Tibial artery (tissue), 4 donors: ENCODE data around the gene DPP6.

ENCODE experiments used
- DNase-seq, 2 donors: peaks; one replicate each; pipeline ENCODE4 v3.0.0-alpha.2; 2019
- H3K27ac ChIP-seq, 2 donors: fragments of 200-600 bp; sonication (generic) in 1 of 2; 1 replicate in 1 of 2; 2 replicates in 1 of 2; pipeline ENCODE4 v1.5.1; 2018 to 2019; ENCODE audit warnings: mild to moderate bottlenecking in 1 of 2
- H3K27me3 ChIP-seq, 2 donors: fragments of 200-600 bp; sonication (generic) in 1 of 2; one replicate each; pipeline versions ENCODE4 v1.5.1 to v1.6.0; 2016 to 2019
- H3K36me3 ChIP-seq, 3 donors: fragments of 200-600 bp; sonication (generic) in 2 of 3; one replicate each; pipeline ENCODE4 v1.5.1; 2016 to 2019; ENCODE audit warnings: mild to moderate bottlenecking in 2 of 3
- H3K4me1 ChIP-seq, 4 donors: fragments of 200-600 bp; sonication (generic) in 2 of 4; 1 replicate in 3 of 4; 2 replicates in 1 of 4; pipeline ENCODE4 v1.5.1; 2016 to 2019
- H3K4me3 ChIP-seq, 2 donors: fragments of 200-600 bp; sonication (generic) in 1 of 2; 1 replicate in 1 of 2; 2 replicates in 1 of 2; pipeline ENCODE4 v1.5.1; 2018 to 2019; ENCODE audit warnings: mild to moderate bottlenecking in 2 of 2
- H3K9me3 ChIP-seq, 3 donors: fragments of 200-600 bp; sonication (generic) in 1 of 3; one replicate each; pipeline ENCODE4 v1.5.1; 2016 to 2019
- intact Hi-C: fragments of 100-400 bp; cut with DNase I; formaldehyde crosslinking; loops from one replicate; pipeline ENCODE4 v1.15.0; 2023; ENCODE audit warnings: low total_unique reads
- TF ChIP-seq, protein P1 (sequence below), 2 experiments: fragments of 200-600 bp in 1 of 2; fragments of 450-650 bp in 1 of 2; IDR thresholded peaks; one replicate each; pipeline ENCODE4 v1.5.1; 2017 to 2019; ENCODE audit warnings: antibody characterized with exemption in 2 of 2, mild to moderate bottlenecking in 1 of 2, moderate library complexity in 1 of 2

Gene DPP6

DNA sequence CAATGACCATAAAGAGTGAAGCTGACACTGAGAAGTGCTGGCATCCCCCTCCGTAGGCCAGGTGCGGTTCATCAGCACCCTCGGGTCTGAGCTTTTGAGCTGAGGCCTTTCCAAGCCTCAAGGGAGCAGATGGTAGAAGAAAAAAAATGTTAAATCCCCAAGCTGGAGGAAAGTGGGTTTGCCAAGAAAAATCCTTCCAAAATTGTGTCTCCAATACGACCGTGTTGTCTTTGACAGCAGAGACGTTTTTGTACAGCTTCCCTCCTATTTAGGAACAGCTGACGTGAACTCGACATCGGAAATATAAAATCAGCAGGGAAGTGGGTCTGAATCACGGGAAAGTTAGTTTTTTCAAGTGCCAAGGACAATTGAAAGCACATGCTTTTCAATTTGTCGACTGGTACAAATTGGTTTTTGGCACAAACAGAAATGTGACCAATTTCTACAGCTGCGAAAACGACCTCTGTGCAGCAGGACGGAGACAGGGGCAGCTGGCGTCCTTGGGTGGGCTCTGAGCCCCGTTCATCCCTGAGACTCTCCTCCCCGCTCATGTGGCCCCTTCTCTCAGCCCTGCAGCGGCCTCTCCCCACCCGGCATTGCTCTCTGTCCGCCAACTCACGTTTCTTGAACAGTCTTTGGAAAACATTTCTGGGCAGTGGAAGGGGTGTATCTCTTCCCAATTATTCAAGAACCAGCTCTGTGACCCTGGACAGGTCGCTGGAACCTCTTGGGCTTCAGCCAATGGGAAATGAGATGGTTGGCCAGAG lies 860.9 kb downstream of the DPP6 start:
- Histone ChIP-seq H3K36me3 (no peaks in the 10 kb centered on the region), H3K9me3 (peaks cover 0 to 7% (median 0%) of the 10 kb centered on the region in 3 donors), H3K4me1 (peaks cover 0 to 10% (median 4%) of the 10 kb centered on the region in 4 donors), H3K4me3 (no peak overlapping the region), H3K27me3 (peaks cover 0 to 54% of the 10 kb centered on the region in 2 donors), H3K27ac (no peak overlapping the region)
- DNase-seq = no peak
- intact Hi-C loops = no loop called here
- TF ChIP-seq, protein P1, sequence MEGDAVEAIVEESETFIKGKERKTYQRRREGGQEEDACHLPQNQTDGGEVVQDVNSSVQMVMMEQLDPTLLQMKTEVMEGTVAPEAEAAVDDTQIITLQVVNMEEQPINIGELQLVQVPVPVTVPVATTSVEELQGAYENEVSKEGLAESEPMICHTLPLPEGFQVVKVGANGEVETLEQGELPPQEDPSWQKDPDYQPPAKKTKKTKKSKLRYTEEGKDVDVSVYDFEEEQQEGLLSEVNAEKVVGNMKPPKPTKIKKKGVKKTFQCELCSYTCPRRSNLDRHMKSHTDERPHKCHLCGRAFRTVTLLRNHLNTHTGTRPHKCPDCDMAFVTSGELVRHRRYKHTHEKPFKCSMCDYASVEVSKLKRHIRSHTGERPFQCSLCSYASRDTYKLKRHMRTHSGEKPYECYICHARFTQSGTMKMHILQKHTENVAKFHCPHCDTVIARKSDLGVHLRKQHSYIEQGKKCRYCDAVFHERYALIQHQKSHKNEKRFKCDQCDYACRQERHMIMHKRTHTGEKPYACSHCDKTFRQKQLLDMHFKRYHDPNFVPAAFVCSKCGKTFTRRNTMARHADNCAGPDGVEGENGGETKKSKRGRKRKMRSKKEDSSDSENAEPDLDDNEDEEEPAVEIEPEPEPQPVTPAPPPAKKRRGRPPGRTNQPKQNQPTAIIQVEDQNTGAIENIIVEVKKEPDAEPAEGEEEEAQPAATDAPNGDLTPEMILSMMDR (IDR thresholded peaks at IDR 0.05) = no peak

DNA sequence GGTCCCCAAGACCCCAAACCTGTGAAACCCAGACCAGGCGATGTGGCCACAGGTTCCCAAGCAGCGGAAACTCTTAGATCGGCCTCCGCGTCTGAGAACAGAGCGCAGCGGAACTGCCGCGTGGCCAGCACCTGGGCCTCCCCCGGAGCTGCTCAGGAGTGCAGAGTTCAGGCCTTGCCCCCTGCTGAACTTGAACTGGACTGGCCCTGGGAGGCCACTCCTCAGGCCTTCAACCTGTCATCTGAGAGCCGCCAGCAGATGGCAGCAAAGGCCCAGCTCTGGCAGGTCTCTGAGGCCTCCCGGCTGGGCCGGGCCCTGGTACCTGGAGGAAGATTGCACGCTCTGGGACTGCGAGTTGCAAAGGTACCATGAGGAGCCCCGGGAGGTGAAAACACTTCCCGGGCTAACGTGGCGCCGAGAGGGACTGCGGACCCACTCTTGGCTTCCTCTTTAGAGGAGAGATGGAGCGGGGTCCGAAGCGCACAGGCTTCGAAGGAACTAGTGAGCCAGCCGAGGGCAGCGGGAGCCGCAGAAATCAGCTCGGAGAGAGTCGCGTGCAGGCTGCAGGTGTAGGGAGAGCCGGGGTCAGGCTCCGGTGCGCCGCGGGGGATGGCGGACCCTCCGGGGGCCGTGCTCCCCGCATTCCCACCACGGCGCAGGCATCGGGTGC lies 861.6 kb downstream of the DPP6 start:
- peaks cover 0 to 49% of the 10 kb centered on the region in 2 donors for H3K27me3 ChIP-seq
- intact Hi-C loops = no loop called here
- no peaks in the 10 kb centered on the region for H3K36me3 ChIP-seq
- no peak overlapping the region for H3K27ac ChIP-seq
- peaks cover 0 to 7% (median 0%) of the 10 kb centered on the region in 3 donors for H3K9me3 ChIP-seq
- DNase-seq = peak; percentile 85 to 86
- TF ChIP-seq, protein P1 (IDR thresholded peaks at IDR 0.05) = peak; percentile 73 to 94
- peak overlapping the region; percentile 33 to 35 for H3K4me3 ChIP-seq
- H3K4me1 ChIP-seq = peaks cover 0 to 10% (median 4%) of the 10 kb centered on the region in 4 donors

GRCh38 chr7:154914308-154914995 lies 862.3 kb downstream of the DPP6 start:
- Histone ChIP-seq H3K27me3 (peaks cover 0 to 46% of the 10 kb centered on the region in 2 donors), H3K27ac (no peak overlapping the region), H3K36me3 (no peaks in the 10 kb centered on the region), H3K9me3 (peaks cover 0 to 7% (median 0%) of the 10 kb centered on the region in 3 donors), H3K4me3 (peak overlapping the region; percentile 33 to 35), H3K4me1 (peaks cover 0 to 10% (median 4%) of the 10 kb centered on the region in 4 donors)
- DNase-seq = no peak
- TF ChIP-seq, protein P1 (IDR thresholded peaks at IDR 0.05) = no peak
- intact Hi-C loops = no loop called here

GRCh38 chr7:154914996-154915380 lies 862.8 kb downstream of the DPP6 start:
- Histone ChIP-seq H3K9me3 (peaks cover 0 to 7% (median 0%) of the 10 kb centered on the region in 3 donors), H3K4me1 (peaks cover 0 to 10% (median 4%) of the 10 kb centered on the region in 4 donors), H3K27ac (no peak overlapping the region), H3K36me3 (no peaks in the 10 kb centered on the region), H3K4me3 (no peak overlapping the region), H3K27me3 (peaks cover 0 to 42% of the 10 kb centered on the region in 2 donors)
- intact Hi-C loops = no loop called here
- TF ChIP-seq, protein P1 (IDR thresholded peaks at IDR 0.05) = no peak
- DNase-seq = no peak

DNA sequence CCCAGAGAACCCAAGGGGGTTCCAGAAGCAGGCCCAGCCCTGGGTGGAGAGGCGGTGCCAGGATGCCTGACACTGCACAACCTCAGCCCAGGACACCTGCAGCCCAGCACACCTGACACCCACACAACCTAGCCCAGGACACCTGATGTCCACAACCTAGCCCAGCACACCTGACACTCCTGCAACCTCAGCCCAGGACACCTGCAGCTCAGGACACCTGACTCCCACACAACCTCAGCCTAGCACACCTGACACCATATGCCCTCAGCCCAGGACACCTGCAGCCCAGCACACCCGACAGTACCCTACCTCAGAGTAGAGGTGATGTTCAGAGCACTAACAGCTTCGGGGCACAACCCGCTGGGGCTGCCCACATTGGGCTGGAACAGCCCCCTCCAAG lies 863.4 kb downstream of the DPP6 start:
- TF ChIP-seq, protein P1 (IDR thresholded peaks at IDR 0.05) = no peak
- Histone ChIP-seq H3K4me3 (no peak overlapping the region), H3K27me3 (peaks cover 0 to 38% of the 10 kb centered on the region in 2 donors), H3K27ac (no peak overlapping the region), H3K36me3 (no peaks in the 10 kb centered on the region), H3K4me1 (peaks cover 0 to 10% (median 4%) of the 10 kb centered on the region in 4 donors), H3K9me3 (peaks cover 0 to 7% (median 0%) of the 10 kb centered on the region in 3 donors)
- DNase-seq = no peak
- intact Hi-C loops = no loop called here
